Stimulated activated CD8-positive, alpha-beta memory T cell treated with anti-CD3 and anti-CD28 coated beads, Interleukin-4, amount 100 ng/mL, for 4 hours (primary cell): ENCODE results near the gene ABCD3.

Experiments
- DNase-seq, 2 donors: peaks; one replicate each; pipeline ENCODE4 v3.0.0-alpha.2; 2020; ENCODE audit warnings: low read depth in 2 of 2, low spot score in 1 of 2

ABCD3 gene

GRCh38 chr1:94526152-94526980, 108.2 kb downstream of the ABCD3 start:
- DNase-seq, result no peak

- no peak for DNase-seq
These were observed 109.3 kb downstream of the ABCD3 start for GRCh38 chr1:94527447-94528031.

GRCh38 chr1:94528299-94528698, 110.1 kb downstream of the ABCD3 start:
- no peak for DNase-seq

GRCh38 chr1:94528826-94529225, 110.6 kb downstream of the ABCD3 start:
- no peak for DNase-seq

- DNase-seq, result no peak
These were observed 111.2 kb downstream of the ABCD3 start for GRCh38 chr1:94529416-94529815.

- DNase-seq, result no peak
These were observed 112.2 kb downstream of the ABCD3 start for GRCh38 chr1:94530373-94530878.

- DNase-seq, result no peak
These were observed 113.5 kb downstream of the ABCD3 start for GRCh38 chr1:94531664-94532063.

- DNase-seq, result no peak
These were observed 113.9 kb downstream of the ABCD3 start for GRCh38 chr1:94532077-94532476.

- DNase-seq, result no peak
These were observed 116.9 kb downstream of the ABCD3 start for GRCh38 chr1:94535095-94535494.

GRCh38 chr1:94535879-94536278, 117.7 kb downstream of the ABCD3 start:
- no peak for DNase-seq

- no peak for DNase-seq
These were observed 119.1 kb downstream of the ABCD3 start for GRCh38 chr1:94537254-94537653.

- no peak for DNase-seq
These were observed 120.1 kb downstream of the ABCD3 start for GRCh38 chr1:94538243-94538827.

- DNase-seq, result no peak
These were observed 121.3 kb downstream of the ABCD3 start for GRCh38 chr1:94539496-94539895.

- DNase-seq, result no peak
These were observed 122.5 kb downstream of the ABCD3 start for GRCh38 chr1:94540440-94541245.

GRCh38 chr1:94541246-94542087, 123.3 kb downstream of the ABCD3 start, which contains the start of gene F3:
Gene F3, minus strand, starts transcription at chr1:94541759. Its CDS starts 123 bp downstream, at chr1:94541636.
- peak; percentile 35 to 67 for DNase-seq

- DNase-seq, result no peak
These were observed 124.1 kb downstream of the ABCD3 start for GRCh38 chr1:94542088-94542870.

- DNase-seq, result no peak
These were observed 124.8 kb downstream of the ABCD3 start for GRCh38 chr1:94543001-94543400.

GRCh38 chr1:94543893-94544635, 125.9 kb downstream of the ABCD3 start:
- no peak for DNase-seq
